HepG2 (cell line): ENCODE data around the gene NKAIN2.

Experiments used
- ATRX ChIP-seq: sonication (generic); formaldehyde crosslinking; IDR thresholded peaks from 2 replicates; pipeline ENCODE4 v1.4.0; 2020; ENCODE audit warnings: missing genetic modification reagents, borderline replicate concordance
- CTCF ChIP-seq: sonication (generic); formaldehyde crosslinking; IDR thresholded peaks from 2 replicates; pipeline ENCODE4 v1.5.0; 2020; ENCODE audit warnings: mild to moderate bottlenecking, missing genetic modification reagents, moderate library complexity
- FOXA3 ChIP-seq: IDR thresholded peaks from 2 replicates; pipeline ENCODE4 v1.6.1; 2016; ENCODE audit warnings: missing genetic modification reagents, missing compliant biosample characterization
- IKZF4 ChIP-seq: sonication (generic); formaldehyde crosslinking; IDR thresholded peaks from 2 replicates; pipeline ENCODE4 v1.5.1; 2020; ENCODE audit warnings: borderline replicate concordance, mild to moderate bottlenecking, low read depth, missing genetic modification reagents; ENCODE audit errors: not compliant biosample characterization
- MXD1 ChIP-seq: sonication (generic); formaldehyde crosslinking; IDR thresholded peaks from 2 replicates; pipeline ENCODE4 v1.4.0; 2020; ENCODE audit warnings: mild to moderate bottlenecking, missing genetic modification reagents
- POLR2A ChIP-seq, 2 experiments: IDR thresholded peaks; 2 replicates each; pipeline ENCODE4 v1.6.1; 2011; ENCODE audit warnings: low read depth in 2 of 2, low read length in 2 of 2, mild to moderate bottlenecking in 1 of 2, moderate library complexity in 1 of 2; ENCODE audit not compliant: insufficient read depth in 1 of 2
- POLR2G ChIP-seq: fragments of 200-400 bp; formaldehyde crosslinking; IDR thresholded peaks from 2 replicates; pipeline ENCODE4 v1.6.1; 2018; ENCODE audit warnings: mild to moderate bottlenecking, low read depth, low read length, moderate library complexity
- STAG1 ChIP-seq: sonication (generic); formaldehyde crosslinking; IDR thresholded peaks from 2 replicates; pipeline ENCODE4 v1.4.0; 2020; ENCODE audit warnings: missing genetic modification reagents
- SUZ12 ChIP-seq: fragments of 150-350 bp; IDR thresholded peaks from 2 replicates; pipeline ENCODE4 v1.6.1; 2014; ENCODE audit warnings: low read depth, low read length
- ZBTB1 ChIP-seq: sonication (generic); formaldehyde crosslinking; IDR thresholded peaks from 2 replicates; pipeline ENCODE4 v1.4.0; 2020; ENCODE audit warnings: missing genetic modification reagents, borderline replicate concordance
- TF ChIP-seq, protein P1 (sequence below): sonication (generic); formaldehyde crosslinking; IDR thresholded peaks from 2 replicates; pipeline ENCODE4 v1.4.0; 2020; ENCODE audit warnings: missing genetic modification reagents, borderline replicate concordance
- TF ChIP-seq, protein P2 (sequence below): sonication (generic); formaldehyde crosslinking; IDR thresholded peaks from 2 replicates; pipeline ENCODE4 v1.4.0; 2020; ENCODE audit warnings: missing genetic modification reagents

- TF ChIP-seq, protein P1, sequence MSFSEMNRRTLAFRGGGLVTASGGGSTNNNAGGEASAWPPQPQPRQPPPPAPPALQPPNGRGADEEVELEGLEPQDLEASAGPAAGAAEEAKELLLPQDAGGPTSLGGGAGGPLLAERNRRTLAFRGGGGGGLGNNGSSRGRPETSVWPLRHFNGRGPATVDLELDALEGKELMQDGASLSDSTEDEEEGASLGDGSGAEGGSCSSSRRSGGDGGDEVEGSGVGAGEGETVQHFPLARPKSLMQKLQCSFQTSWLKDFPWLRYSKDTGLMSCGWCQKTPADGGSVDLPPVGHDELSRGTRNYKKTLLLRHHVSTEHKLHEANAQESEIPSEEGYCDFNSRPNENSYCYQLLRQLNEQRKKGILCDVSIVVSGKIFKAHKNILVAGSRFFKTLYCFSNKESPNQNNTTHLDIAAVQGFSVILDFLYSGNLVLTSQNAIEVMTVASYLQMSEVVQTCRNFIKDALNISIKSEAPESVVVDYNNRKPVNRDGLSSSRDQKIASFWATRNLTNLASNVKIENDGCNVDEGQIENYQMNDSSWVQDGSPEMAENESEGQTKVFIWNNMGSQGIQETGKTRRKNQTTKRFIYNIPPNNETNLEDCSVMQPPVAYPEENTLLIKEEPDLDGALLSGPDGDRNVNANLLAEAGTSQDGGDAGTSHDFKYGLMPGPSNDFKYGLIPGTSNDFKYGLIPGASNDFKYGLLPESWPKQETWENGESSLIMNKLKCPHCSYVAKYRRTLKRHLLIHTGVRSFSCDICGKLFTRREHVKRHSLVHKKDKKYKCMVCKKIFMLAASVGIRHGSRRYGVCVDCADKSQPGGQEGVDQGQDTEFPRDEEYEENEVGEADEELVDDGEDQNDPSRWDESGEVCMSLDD = no peak
- TF ChIP-seq SUZ12 = no peak
- no peak for TF ChIP-seq ZBTB1 (CRISPR knock-in tag)
- TF ChIP-seq ATRX = no peak
- TF ChIP-seq POLR2A (IDR thresholded peaks at IDR 0.05; ENCODE audit: insufficient read depth in 1 of 2, low read depth in 2 of 2, low read length in 2 of 2) = no peak
- no peak for TF ChIP-seq STAG1 (CRISPR knock-in tag)
- TF ChIP-seq, protein P2, sequence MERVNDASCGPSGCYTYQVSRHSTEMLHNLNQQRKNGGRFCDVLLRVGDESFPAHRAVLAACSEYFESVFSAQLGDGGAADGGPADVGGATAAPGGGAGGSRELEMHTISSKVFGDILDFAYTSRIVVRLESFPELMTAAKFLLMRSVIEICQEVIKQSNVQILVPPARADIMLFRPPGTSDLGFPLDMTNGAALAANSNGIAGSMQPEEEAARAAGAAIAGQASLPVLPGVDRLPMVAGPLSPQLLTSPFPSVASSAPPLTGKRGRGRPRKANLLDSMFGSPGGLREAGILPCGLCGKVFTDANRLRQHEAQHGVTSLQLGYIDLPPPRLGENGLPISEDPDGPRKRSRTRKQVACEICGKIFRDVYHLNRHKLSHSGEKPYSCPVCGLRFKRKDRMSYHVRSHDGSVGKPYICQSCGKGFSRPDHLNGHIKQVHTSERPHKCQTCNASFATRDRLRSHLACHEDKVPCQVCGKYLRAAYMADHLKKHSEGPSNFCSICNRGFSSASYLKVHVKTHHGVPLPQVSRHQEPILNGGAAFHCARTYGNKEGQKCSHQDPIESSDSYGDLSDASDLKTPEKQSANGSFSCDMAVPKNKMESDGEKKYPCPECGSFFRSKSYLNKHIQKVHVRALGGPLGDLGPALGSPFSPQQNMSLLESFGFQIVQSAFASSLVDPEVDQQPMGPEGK (CRISPR knock-in tag) = no peak
- TF ChIP-seq MXD1 (CRISPR knock-in tag) = no peak
- TF ChIP-seq IKZF4 = no peak
- no peak for TF ChIP-seq FOXA3 (CRISPR knock-in tag)
- TF ChIP-seq CTCF (CRISPR knock-in tag) = no peak
- no peak for TF ChIP-seq POLR2G
Measured at GRCh38 chr6:123953920-123954319, 150.3 kb downstream of the NKAIN2 start.
